ENCODE measurements around the gene COL13A1.

- TF ChIP-seq POLR2A (IDR thresholded peaks at IDR 0.05): no peak
- no peak for TF ChIP-seq CTCF (IDR thresholded peaks at IDR 0.05)
Observed at GRCh38 chr10:69884024-69884367, 82.3 kb downstream of the COL13A1 start.

All from suprapubic skin (tissue), 3 donors.